Measurements from ENCODE around the gene TOMM34. TPM values are rescaled to one million over a fixed set of nuclear protein-coding genes. Genes with fewer than 3 reads are reported as not detected.

Gene TOMM34
- polyA plus RNA-seq, 1 of the 3 experiments (the other 2 are of a cell fraction) = 40.5 TPM

DNA sequence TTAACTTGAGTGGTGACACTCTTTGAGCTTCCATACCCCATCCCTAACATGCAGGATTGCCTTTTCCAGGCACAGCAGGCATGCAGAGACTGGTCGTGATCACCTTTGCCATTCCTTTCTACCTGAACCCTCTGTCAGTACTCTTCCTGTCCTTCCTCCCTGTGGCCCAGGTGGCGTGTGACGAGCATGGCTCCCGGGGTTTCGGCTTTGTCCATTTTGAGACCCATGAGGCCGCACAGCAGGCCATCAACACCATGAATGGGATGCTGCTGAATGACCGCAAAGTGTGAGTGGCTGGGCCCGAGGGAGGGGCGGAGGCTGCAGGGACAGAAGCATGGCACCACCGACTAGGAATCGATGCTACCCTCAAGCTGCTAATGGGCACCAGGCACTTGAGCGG is 43.6 kb downstream of the TOMM34 start:
- H2AFZ ChIP-seq (ENCODE audit: low read depth) = no peak overlapping the region
- no peaks in the 10 kb centered on the region for H3K27me3 ChIP-seq (ENCODE audit: insufficient read depth)
- no peaks in the 10 kb centered on the region for H3K79me2 ChIP-seq (ENCODE audit: insufficient read depth)
- POLR2A ChIA-PET = no interaction called here
- H3K4me2 ChIP-seq = no peak overlapping the region
- H3K9me2 ChIP-seq = no peaks in the 10 kb centered on the region
- no peak for DNase-seq
- no peaks in the 10 kb centered on the region; a peak in 1 of 4 replicates for H3K4me1 ChIP-seq (ENCODE audit: control insufficient read depth in 1 of 2, insufficient read depth in 2 of 2, low read depth in 1 of 2, low read length in 1 of 2)
- no peak overlapping the region for H3K4me3 ChIP-seq (ENCODE audit: low read depth in 2 of 2, low read length in 1 of 2)
- H3K27ac ChIP-seq (ENCODE audit: low read depth in 2 of 2, low read length in 1 of 2) = no peak overlapping the region
- H4K20me1 ChIP-seq (ENCODE audit: insufficient read depth) = no peaks in the 10 kb centered on the region
- no peaks in the 10 kb centered on the region for H3K9me3 ChIP-seq
- 98% methylated on average over 6 of the region's 12 CpGs for WGBS (ENCODE audit: low lambda C conversion rate)
- H3K36me3 ChIP-seq (replicated peaks in 1 of 2; ENCODE audit: control insufficient read depth in 1 of 2, insufficient read depth in 2 of 2, low read length in 1 of 2) = peaks cover 7 to 48% of the 10 kb centered on the region in 2 experiments
- H3K9ac ChIP-seq = no peak overlapping the region
- H3F3A ChIP-seq (replicated peaks; ENCODE audit: insufficient read depth) = no peaks in the 10 kb centered on the region
- CTCF ChIA-PET = interaction anchor here (0.7 to 0.9 kb wide), 2 partner anchors 17 to 26 kb away, joined by 3 read pairs; no protein-coding TSS in a partner anchor
- no peak for TF ChIP-seq MXI1 (IDR thresholded peaks at IDR 0.05; ENCODE audit: low read depth, low read length)
- TF ChIP-seq TAF1 (IDR thresholded peaks at IDR 0.05; ENCODE audit: borderline replicate concordance, low read depth, low read length) = no peak
- TF ChIP-seq REST (IDR thresholded peaks at IDR 0.05; ENCODE audit: low read depth, low read length) = no peak
- TF ChIP-seq SMC3 (IDR thresholded peaks at IDR 0.05; ENCODE audit: low read depth, low read length) = no peak
- no peak for TF ChIP-seq NRF1 (IDR thresholded peaks at IDR 0.05; ENCODE audit: low read depth, low read length)
- TF ChIP-seq GABPA (IDR thresholded peaks at IDR 0.05; ENCODE audit: low read depth) = no peak
- TF ChIP-seq PBX3 (IDR thresholded peaks at IDR 0.05) = no peak
- no peak for TF ChIP-seq JUND (IDR thresholded peaks at IDR 0.05)
- no peak for TF ChIP-seq EZH2phosphoT487 (IDR thresholded peaks at IDR 0.05; ENCODE audit: borderline replicate concordance, low read depth)
- no peak for TF ChIP-seq SIN3A (IDR thresholded peaks at IDR 0.05; ENCODE audit: borderline replicate concordance, low read depth, low read length)
- no peak for TF ChIP-seq RCOR1 (IDR thresholded peaks at IDR 0.05; ENCODE audit: low read length)
- no peak for TF ChIP-seq YY1 (IDR thresholded peaks at IDR 0.05; ENCODE audit: low read depth)
- TF ChIP-seq ZBTB33 (IDR thresholded peaks at IDR 0.05; ENCODE audit: borderline replicate concordance, low read depth) = no peak
- no peak for TF ChIP-seq NFIC (IDR thresholded peaks at IDR 0.05; ENCODE audit: borderline replicate concordance)
- no peak for TF ChIP-seq POLR2AphosphoS5 (IDR thresholded peaks at IDR 0.05; ENCODE audit: low read depth, low read length)

Data from SK-N-SH (cell line).